HG03575 (cell line): ENCODE results near the gene TASP1.
"Not testable (repeated sequence)": the region's sequence is repeated elsewhere in the genome, so short reads cannot be mapped to it uniquely, and the experiment has no call there.

Experiments
- ATAC-seq: cut with Tn5 transposase; IDR thresholded peaks from one replicate; pipeline ENCODE4 v1.9.1; 2021; ENCODE audit not compliant: unreplicated experiment, insufficient number of reproducible peaks, low FRiP score; ENCODE audit errors: extremely low read depth

TASP1 gene

DNA sequence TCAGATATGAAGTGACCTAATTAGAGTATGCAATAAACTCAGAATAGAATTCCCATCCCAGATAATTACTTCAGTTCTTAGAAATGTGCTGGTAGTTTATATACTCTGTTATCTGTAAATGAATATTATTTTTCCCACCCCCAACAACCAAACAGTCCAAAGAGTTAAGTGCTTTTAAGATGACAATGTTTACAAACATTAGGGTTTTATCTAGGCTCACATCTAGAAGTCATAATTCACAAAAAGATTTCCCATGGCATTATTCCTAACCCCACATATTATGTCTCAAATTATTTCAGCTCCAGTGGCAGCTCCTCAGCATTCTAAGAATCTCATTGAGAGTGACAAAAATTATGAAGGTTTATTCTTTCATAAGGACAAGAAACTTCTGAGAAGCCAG is 120.9 kb downstream of the TASP1 start:
- no peak for ATAC-seq

DNA sequence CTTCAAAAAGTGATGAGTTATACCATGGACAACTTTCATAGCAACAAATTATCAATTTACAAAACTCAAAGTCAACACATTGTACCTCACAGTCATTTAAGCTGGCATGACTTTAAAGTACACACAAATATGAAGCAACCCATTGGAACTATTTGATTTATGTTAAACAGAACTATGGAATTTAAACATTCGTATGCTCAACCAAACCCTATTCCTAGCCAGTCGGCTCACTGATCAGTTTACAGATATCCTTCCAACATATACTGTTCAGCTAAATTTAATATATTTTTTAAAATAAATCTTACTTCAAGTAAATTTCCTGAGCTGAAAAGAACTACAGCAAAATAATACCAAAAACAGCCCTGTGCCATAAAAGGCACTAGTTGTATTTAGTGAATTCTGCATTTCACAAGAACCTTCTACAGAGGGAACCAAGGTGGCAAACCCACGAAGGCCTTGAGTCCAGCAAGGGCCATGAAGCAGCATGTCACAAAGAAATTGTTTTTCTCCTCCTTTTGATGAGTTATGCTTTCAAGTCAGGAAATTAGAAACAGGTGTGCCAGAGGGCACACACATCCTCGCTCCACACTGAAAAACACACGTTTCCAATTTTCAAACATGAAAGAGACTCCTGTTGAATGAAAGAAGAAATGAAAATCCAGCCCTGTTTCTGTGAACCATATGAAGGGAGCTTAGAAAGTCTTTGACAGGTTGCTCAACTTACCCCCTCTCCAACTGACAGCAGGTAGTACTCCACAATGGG is 122.8 kb downstream of the TASP1 start:
- ATAC-seq: no peak

DNA sequence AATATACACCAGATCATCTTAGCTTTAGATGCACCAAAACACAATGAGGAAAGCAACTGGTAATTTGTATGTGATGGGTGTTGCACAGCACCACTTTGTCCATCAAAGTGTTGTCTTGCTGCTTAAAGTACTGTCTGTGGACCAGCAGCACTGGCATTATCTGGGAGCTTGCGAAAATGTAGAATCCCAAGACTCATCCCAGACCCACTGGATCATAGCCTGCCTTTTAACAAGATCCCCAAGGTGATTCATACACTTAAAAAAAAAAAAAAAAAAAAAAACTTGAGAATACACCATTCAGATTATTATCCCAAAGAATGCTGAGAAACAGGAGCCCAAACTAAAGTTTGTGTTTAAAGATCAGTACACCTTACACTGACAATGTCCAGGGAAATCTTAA is 123.4 kb downstream of the TASP1 start:
- no peak for ATAC-seq

DNA sequence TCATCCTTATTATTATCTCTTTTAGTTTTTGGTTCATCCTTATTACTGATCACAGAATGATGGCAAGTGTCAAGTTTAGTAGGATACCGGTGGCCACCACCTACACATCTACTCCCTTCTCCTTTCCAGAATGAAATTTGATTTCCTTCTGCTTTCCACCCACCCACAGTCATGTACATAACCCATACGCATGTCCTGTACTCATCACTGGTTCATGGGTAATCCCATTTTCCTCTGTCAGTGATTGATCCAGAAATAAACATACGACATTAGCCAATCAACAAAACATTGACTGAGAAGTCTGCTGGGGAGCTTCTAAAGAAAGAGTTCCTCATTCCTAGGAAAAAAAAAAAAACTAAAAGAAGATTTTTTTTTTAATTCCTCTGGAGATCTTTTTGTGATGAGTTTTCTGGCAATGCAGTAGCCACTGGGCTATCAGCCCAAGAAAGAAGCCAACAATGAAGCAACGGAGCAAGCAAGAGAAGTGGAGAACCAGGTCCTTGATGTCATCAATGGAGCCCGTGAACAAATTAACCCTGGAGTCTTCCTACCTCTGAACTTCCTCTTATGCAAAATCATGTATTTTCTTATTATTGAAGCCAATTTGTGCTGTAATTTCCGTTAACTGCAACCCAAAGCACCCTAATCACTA is 127.8 kb downstream of the TASP1 start:
- ATAC-seq: no peak

DNA sequence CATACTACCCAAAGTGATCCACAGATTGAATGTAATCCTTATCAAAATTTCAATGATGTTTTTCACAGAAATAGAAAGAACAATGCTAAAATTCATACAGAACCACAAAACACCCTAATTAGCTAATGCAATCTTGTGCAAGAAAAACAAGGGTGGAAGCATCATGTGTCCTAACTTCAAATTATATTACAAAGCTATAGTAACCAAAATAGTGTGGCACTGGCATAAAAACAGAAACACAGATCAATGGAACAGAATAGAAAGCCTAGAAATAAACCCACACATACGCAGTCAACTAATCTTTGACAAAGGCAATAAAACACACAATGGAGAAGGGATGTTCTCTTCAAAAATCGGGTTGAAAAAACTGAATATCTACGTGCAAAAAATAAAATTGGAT is 131.1 kb downstream of the TASP1 start:
- no peak for ATAC-seq

DNA sequence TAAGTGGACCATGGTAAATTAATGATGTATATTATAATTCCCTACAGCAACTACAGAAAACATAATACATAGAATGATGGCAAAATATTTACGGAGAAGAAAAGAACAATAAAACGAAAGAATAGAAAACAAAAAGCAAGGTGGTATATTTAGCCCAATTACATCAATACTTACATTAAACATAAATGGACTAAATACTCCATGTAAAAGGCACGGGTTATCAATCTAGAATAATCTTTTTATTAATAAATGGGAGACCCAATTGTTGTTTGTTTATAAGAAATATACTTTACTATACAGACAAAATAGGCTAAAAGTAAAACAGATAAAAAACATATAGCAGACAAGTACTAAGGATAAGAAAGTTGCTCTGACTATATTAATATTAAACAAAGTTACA is 137.2 kb downstream of the TASP1 start:
- no peak for ATAC-seq

DNA sequence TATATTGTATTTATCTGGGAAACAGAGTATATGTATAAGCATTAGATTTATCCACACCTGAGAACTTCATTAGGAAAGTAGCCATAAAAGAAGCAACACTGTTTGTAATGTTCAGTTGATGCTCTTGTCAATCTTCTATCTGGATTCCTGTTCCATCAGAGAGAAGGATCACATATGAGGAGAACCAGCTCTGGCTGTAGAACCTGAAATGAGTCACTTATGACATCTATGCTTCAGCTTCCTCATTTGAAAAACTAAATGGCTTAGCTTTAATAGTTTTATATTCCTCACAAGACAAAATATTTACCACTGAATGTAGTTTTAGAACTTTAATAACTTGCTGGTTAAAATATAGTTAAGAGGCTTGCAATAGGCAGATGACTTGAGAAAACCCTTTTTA is 144.7 kb downstream of the TASP1 start:
- ATAC-seq: no peak

DNA sequence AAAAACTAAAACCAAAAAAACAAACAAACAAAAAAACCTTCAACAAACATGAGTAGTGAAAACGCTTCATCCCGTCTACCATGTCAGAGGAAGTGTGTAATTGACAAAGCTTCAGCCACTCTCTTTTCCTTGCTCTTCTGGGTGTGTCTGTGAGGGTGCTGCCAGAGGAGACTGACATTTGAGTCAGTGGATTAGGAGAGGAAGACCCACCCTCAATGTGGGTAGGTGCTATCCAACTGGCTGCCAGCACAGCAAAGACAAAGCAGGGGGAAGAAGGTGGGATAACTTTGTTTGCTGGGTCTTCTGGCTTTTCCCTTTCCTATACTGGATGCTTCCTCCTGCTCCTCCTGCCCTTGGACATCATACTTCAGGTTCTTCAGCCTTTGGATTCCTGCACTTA is 145.6 kb downstream of the TASP1 start:
- no peak for ATAC-seq

DNA sequence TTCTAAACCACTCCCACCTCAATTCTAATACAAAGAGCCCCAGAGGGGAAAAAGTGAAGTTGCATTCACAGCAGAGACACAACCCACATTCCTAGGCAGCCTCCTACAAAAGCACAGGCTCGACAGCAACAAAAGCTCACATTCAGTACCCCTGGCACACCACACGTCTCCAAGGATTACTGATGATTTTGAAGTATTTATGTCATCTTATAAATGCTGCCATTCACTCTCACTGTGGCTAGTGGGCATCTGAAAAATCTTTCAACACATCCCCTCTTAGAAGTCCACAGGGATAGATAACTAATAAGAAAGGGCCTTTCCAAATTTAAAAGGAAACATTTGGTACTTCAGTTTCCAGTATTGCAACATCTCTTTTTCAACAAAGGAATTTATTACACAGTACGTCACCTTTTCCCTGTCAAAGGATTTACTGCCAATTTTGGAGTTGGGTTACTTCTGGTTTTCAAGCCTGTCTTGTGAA is 146.7 kb downstream of the TASP1 start:
- ATAC-seq: no peak

DNA sequence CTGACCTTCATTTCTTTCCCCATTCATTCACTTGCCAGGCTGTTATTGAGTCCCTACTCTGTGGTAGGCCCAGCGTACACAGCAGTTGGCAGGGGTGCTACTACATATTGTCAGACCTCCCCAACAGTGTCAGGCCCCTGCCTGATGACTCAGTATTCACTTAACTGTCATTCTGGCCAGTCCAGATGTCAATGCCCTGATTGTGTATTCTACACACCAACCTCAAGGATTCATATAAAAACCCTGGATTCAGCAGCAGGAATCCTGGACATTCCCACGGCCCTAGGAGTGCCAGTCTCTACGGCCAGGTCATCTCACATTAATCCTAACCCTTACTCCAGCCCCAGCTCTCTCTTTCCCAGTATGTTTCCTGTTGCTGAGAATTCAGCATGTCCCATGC is 151.5 kb downstream of the TASP1 start:
- no peak for ATAC-seq

DNA sequence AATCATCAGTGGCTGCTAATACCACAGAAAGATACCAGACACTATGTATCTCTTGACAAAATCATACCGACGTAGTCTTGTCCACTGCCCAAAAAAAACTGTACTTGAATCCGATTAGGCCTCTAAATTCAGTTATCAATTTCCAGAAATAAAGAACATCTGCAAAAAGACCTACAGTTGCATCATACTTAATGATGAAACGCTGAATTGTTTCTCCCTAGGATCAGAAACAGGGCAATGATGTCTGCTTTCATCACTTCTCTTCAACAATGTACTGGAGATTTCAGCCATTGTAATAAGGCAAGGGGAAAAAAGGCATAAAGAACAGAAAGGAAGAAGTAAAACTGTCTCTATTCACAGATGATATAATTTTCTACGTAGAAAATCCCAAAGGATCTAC is 152.0 kb downstream of the TASP1 start:
- ATAC-seq: no peak

DNA sequence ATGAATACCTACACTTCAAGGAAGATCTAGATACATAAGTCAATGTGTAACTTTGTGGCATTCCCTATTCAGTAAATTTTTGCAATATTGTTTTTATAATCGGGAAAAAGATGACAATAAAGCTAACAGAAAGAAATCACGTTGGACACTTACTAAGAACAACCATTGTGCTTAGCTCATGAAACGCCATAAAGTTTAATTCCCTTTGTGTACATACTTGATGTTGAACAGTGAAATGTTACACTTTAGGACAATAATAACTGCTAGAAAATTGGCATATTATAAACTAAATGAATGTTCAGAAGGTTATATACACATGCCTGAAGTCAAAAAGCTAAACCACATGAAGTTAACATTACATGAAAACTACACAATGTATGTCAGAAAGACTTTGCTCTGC is 153.2 kb downstream of the TASP1 start:
- no peak for ATAC-seq

DNA sequence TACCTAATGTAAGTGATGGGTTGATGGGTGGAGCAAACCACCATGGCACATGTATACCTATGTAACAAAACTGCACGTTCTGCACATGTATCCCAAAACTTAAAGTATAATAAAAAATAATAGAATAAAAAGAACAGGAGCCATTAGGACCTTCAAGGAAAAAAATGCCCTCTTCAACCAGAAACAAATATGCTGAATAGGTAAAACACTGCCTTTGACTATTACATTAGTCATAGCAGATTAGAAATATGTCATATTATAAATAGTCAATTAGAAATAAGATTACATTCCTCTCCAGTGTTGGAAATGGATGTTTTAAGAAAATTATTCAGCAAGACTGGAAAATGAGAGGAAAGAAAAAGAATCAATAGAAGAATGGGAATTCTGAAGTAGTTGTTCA is 153.7 kb downstream of the TASP1 start:
- not testable (repeated sequence) for ATAC-seq

DNA sequence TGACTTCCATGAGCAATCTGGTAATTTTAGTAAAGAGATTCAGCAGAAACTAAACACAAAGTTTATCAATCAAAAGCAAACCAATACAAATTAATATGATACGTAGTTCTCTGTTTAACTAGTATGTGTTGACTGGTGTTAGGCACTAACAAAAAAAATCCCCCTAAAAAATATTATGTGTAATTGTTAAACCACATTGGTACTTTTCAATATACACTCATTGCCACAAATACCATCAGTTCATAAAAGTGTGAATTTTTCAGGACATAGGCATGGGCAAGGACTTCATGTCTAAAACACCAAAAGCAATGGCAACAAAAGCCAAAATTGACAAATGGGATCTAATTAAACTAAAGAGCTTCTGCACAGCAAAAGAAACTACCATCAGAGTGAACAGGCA is 155.3 kb downstream of the TASP1 start:
- not testable (repeated sequence) for ATAC-seq

DNA sequence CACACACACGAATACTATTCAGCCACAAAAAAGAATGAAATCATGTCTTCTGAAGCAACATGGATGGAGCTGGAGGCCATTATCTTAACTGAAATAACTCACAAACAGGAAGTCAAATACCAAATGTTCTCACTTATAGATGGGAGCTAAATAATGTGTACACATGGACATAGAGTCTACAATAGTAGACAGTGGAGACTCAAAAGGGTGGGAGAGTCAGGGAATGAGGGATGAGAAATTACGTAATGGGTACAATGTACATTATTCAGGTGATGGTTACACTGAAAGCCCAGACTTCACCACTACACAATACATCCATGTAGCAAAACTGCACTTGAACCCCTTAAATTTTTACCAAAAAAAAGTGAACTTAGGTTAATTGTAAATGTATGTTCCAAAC is 160.4 kb downstream of the TASP1 start:
- no peak for ATAC-seq

DNA sequence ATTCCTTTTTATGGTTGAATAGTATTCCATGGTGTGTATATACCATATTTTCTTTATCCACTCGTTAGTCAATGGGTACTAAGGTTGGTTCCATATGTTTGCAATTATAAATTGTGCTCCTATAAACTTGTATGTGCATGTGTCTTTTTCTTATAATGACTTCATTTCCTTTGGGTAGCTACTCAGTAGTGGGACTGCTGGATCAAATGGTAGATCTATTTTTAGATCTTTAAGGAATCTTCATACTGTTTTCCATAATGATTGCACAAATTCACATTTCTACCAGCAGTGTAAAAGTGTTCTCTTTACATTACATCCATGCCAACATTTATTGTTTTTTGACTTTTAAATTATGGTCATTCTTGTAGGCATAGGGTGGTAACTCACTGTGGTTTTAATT is 164.3 kb downstream of the TASP1 start:
- no peak for ATAC-seq

DNA sequence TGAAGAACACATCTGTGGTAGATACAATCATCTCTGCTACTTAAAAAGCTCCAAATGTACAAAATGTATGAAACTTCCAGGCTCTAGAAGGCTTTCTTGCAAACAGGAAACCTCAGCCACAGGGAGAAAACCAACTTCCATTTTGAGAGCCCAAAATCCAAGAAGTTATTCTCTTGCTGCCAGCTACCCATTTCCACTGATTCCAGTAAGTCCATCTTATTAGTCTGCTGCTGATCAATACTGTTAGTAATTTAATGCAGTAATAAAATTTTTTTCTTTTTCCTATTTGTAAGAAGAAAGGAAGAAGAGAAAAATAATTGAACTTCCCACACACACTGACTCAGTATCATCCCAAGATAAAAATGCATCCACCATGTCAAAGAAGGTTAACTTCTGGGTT is 169.5 kb downstream of the TASP1 start:
- ATAC-seq: no peak

DNA sequence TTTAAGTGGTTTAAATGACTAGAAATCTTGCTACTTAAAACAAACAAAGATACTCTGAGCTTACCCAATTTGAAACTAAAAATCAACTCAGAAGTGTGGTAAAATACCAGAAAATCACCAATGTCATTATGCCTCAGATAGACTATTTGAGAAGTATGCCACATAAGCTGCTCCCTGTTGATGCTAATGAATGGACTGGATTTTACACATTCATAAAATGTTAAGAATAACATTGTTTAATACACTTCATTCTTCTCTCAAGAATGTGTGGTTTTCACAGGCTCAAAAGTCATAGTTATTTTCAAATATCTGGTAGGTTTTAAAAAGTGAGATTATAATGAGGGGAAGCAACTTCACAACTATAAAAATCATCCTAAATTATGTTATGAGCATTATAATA is 170.6 kb downstream of the TASP1 start:
- ATAC-seq: no peak

DNA sequence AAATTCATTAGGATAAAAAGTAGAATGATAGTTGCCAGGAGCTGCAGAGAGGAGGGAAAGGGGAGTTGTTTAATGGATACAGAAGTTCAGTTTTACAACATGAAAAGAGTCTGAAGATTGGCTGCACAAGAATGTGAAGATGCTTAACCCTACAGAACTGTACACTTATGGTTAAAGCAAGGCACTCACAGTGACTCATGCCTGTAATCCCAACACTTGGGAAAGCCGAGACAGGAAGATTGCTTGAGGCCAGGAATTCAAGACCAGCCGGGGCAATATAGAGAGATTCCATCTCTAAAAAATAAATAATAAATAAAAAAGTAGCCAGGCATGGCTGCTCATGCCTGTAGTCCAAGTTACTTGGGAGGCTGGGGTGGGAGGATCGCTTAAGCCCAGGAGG is 174.0 kb downstream of the TASP1 start:
- no peak for ATAC-seq

DNA sequence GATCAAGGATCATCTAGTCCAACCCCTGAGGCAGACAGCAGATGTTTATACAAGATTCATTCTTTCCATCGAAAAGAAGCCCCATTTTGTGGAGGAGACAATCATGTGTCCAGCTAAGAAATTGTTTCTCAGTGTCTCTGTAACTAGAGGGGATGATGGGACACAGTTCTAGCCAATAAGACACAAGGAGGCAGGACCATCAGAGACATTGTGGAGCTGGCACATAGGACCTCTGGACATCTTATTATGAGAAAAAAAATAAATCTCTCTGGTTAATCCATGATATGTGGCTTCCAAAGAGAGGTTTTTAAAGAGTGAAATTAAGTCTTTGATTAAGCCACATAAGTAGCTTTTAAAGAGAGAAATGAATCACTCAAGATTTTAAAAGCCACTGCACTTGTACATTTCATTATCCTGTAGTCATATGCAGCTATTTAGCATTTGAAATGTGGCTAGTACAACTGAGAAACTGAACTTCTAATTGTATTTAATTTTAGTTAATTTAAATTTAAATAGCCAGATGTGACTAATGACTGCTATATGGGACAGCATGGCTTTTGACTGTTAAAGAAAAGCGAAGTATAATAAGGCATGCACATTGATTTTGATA is 176.8 kb downstream of the TASP1 start:
- ATAC-seq: no peak
